HEK293 (cell line): ENCODE data around the gene ZNF438.

Source experiments
- CTCF ChIA-PET: fragments of 350-600 bp; formaldehyde crosslinking; extraction: SDS; loops from one replicate; lab custom pipeline; 2021; ENCODE audit warnings: antibody characterized with exemption; lab: Yijun Ruan, JAX
- POLR2A ChIA-PET: fragments of 300-600 bp; formaldehyde crosslinking; extraction: SDS; loops from one replicate; lab custom pipeline; 2020; ENCODE audit warnings: antibody characterized with exemption, inconsistent platforms; lab: Yijun Ruan, JAX
- H3K27ac ChIP-seq: fragments of 200-500 bp; sonication (Bioruptor generic); 2 replicates; pipeline ENCODE4 v1.5.1; 2014; ENCODE audit warnings: low read depth, low read length, control low read depth, inconsistent platforms; ENCODE audit errors: extremely low read depth
- H3K36me3 ChIP-seq, 2 experiments: fragments of 200-500 bp in 1 of 2; sonication (Bioruptor generic) in 1 of 2; 1 replicate in 1 of 2; 2 replicates in 1 of 2; pipeline ENCODE4 v1.5.1; 2014 to 2017; ENCODE audit warnings: inconsistent platforms in 2 of 2, low read length in 2 of 2; ENCODE audit not compliant: control insufficient read depth in 2 of 2, insufficient read depth in 1 of 2
- H3K4me1 ChIP-seq: fragments of 200-500 bp; sonication (Bioruptor generic); 2 replicates; pipeline ENCODE4 v1.5.1; 2014; ENCODE audit warnings: mild to moderate bottlenecking, low read length, inconsistent platforms; ENCODE audit not compliant: control insufficient read depth, insufficient read depth
- H3K4me3 ChIP-seq: 2 replicates; pipeline ENCODE4 v1.5.1; 2011; ENCODE audit warnings: low read depth, mild to moderate bottlenecking, control low read depth, low read length, moderate library complexity
- H3K9me3 ChIP-seq: fragments of 200-500 bp; sonication (Bioruptor generic); 2 replicates; pipeline ENCODE4 v1.5.1; 2014; ENCODE audit warnings: low read depth, low read length, inconsistent platforms; ENCODE audit not compliant: control insufficient read depth, insufficient read depth
- GLIS2 ChIP-seq: fragments of 450-650 bp; formaldehyde crosslinking; IDR thresholded peaks from 2 replicates; pipeline ENCODE4 v1.5.1; 2016; ENCODE audit warnings: missing biosample characterization, missing genetic modification characterization
- HOXD13 ChIP-seq: sonication (generic); formaldehyde crosslinking; IDR thresholded peaks from 2 replicates; pipeline ENCODE4 v1.8.0; 2022; ENCODE audit warnings: missing genetic modification reagents, borderline replicate concordance
- PBX3 ChIP-seq: sonication (generic); formaldehyde crosslinking; IDR thresholded peaks from 2 replicates; pipeline ENCODE4 v1.8.1; 2022; ENCODE audit warnings: mild to moderate bottlenecking, moderate library complexity, missing genetic modification reagents
- SCRT2 ChIP-seq: fragments of 450-650 bp; formaldehyde crosslinking; IDR thresholded peaks from 2 replicates; pipeline ENCODE4 v1.5.1; 2016; ENCODE audit warnings: missing biosample characterization, missing genetic modification characterization
- SP7 ChIP-seq: fragments of 450-650 bp; formaldehyde crosslinking; IDR thresholded peaks from 2 replicates; pipeline ENCODE4 v1.5.1; 2016; ENCODE audit warnings: missing biosample characterization, missing genetic modification characterization
- ZBTB1 ChIP-seq: fragments of 450-650 bp; formaldehyde crosslinking; IDR thresholded peaks from 2 replicates; pipeline ENCODE4 v1.5.1; 2016; ENCODE audit warnings: missing biosample characterization, missing genetic modification characterization
- ZNF248 ChIP-seq: fragments of 450-650 bp; formaldehyde crosslinking; IDR thresholded peaks from 2 replicates; pipeline ENCODE4 v1.5.1; 2017; ENCODE audit warnings: missing biosample characterization, missing genetic modification characterization
- ZNF280C ChIP-seq: fragments of 450-650 bp; formaldehyde crosslinking; IDR thresholded peaks from 2 replicates; pipeline ENCODE4 v1.5.1; 2016; ENCODE audit warnings: missing biosample characterization, missing genetic modification characterization
- ZNF292 ChIP-seq: fragments of 450-650 bp; formaldehyde crosslinking; IDR thresholded peaks from 2 replicates; pipeline ENCODE4 v1.5.1; 2016; ENCODE audit warnings: low read depth, missing biosample characterization, missing genetic modification characterization, borderline replicate concordance
- ZNF311 ChIP-seq: fragments of 450-650 bp; formaldehyde crosslinking; IDR thresholded peaks from 2 replicates; pipeline ENCODE4 v1.5.1; 2017; ENCODE audit warnings: missing biosample characterization, missing genetic modification characterization, borderline replicate concordance
- ZNF48 ChIP-seq: fragments of 450-650 bp; formaldehyde crosslinking; IDR thresholded peaks from 2 replicates; pipeline ENCODE4 v1.5.1; 2016; ENCODE audit warnings: missing biosample characterization, missing genetic modification characterization
- ZNF501 ChIP-seq: fragments of 450-650 bp; formaldehyde crosslinking; IDR thresholded peaks from 2 replicates; pipeline ENCODE4 v1.5.1; 2016; ENCODE audit warnings: missing biosample characterization, missing genetic modification characterization
- ZNF518A ChIP-seq: fragments of 450-650 bp; formaldehyde crosslinking; conservative IDR thresholded peaks from 2 replicates; pipeline ENCODE4 v1.5.1; 2016; ENCODE audit warnings: low read depth, missing biosample characterization, missing genetic modification characterization
- ZNF521 ChIP-seq: fragments of 450-650 bp; formaldehyde crosslinking; IDR thresholded peaks from 2 replicates; pipeline ENCODE4 v1.5.1; 2017; ENCODE audit warnings: missing biosample characterization, mild to moderate bottlenecking, missing genetic modification characterization
- ZNF571 ChIP-seq: fragments of 450-650 bp; formaldehyde crosslinking; IDR thresholded peaks from 2 replicates; pipeline ENCODE4 v1.5.0; 2017; ENCODE audit warnings: missing biosample characterization, missing genetic modification characterization
- ZNF654 ChIP-seq: fragments of 450-650 bp; formaldehyde crosslinking; IDR thresholded peaks from 2 replicates; pipeline ENCODE4 v1.5.1; 2016; ENCODE audit warnings: low read depth, missing biosample characterization, missing genetic modification characterization
- ZNF776 ChIP-seq: fragments of 450-650 bp; formaldehyde crosslinking; IDR thresholded peaks from 2 replicates; pipeline ENCODE4 v1.5.0; 2017; ENCODE audit warnings: missing biosample characterization, missing genetic modification characterization, borderline replicate concordance
- ZNF843 ChIP-seq: fragments of 450-650 bp; formaldehyde crosslinking; IDR thresholded peaks from 2 replicates; pipeline ENCODE4 v1.5.1; 2016; ENCODE audit warnings: missing biosample characterization, missing genetic modification characterization
- ZXDB ChIP-seq: fragments of 450-650 bp; formaldehyde crosslinking; IDR thresholded peaks from 2 replicates; pipeline ENCODE4 v1.5.1; 2016; ENCODE audit warnings: missing biosample characterization, missing genetic modification characterization
- TF ChIP-seq, protein P1 (sequence below): fragments of 450-650 bp; formaldehyde crosslinking; IDR thresholded peaks from 2 replicates; pipeline ENCODE4 v1.5.1; 2016; ENCODE audit warnings: missing biosample characterization, missing genetic modification characterization
- TF ChIP-seq, protein P2 (sequence below): fragments of 450-650 bp; formaldehyde crosslinking; IDR thresholded peaks from 2 replicates; pipeline ENCODE4 v1.5.1; 2016; ENCODE audit warnings: missing biosample characterization, missing genetic modification characterization
- TF ChIP-seq, protein P3 (sequence below): fragments of 450-650 bp; formaldehyde crosslinking; IDR thresholded peaks from 2 replicates; pipeline ENCODE4 v1.5.1; 2016; ENCODE audit warnings: missing biosample characterization, missing genetic modification characterization, borderline replicate concordance

Gene ZNF438

DNA sequence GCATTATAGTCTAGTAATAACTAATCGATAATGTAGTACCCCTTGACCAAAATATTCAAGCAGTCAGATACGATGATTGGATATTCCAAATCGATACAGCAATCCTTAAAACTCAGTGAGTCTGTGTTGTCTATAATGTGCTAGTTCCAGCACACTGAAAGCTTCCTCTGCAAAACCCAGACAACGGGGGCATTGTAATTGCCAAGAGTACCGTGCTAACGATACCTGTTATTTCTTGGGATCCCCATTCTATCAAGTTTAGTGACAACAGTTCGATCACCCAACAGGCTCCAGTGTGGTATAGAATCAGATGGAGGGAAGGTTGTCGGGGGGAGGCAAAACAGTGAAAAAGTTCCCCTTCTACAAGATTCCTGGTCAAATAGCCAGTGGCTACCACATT, 865 bp downstream of the ZNF438 start (continued):
- no peak for TF ChIP-seq ZNF518A (tag by site-specific recombination)
- TF ChIP-seq ZNF571 (tag by site-specific recombination): no peak
- no peak for TF ChIP-seq ZBTB1 (tag by site-specific recombination)
- no peak for TF ChIP-seq ZNF521 (tag by site-specific recombination)
- TF ChIP-seq ZNF248 (tag by site-specific recombination): no peak
- TF ChIP-seq, protein P1, sequence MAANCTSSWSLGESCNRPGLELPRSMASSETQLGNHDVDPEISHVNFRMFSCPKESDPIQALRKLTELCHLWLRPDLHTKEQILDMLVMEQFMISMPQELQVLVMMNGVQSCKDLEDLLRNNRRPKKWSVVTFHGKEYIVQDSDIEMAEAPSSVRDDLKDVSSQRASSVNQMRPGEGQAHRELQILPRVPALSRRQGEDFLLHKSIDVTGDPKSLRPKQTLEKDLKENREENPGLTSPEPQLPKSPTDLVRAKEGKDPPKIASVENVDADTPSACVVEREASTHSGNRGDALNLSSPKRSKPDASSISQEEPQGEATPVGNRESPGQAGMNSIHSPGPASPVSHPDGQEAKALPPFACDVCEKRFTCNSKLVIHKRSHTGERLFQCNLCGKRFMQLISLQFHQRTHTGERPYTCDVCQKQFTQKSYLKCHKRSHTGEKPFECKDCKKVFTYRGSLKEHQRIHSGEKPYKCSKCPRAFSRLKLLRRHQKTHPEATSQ: no peak
- TF ChIP-seq, protein P2, sequence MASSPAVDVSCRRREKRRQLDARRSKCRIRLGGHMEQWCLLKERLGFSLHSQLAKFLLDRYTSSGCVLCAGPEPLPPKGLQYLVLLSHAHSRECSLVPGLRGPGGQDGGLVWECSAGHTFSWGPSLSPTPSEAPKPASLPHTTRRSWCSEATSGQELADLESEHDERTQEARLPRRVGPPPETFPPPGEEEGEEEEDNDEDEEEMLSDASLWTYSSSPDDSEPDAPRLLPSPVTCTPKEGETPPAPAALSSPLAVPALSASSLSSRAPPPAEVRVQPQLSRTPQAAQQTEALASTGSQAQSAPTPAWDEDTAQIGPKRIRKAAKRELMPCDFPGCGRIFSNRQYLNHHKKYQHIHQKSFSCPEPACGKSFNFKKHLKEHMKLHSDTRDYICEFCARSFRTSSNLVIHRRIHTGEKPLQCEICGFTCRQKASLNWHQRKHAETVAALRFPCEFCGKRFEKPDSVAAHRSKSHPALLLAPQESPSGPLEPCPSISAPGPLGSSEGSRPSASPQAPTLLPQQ (tag by site-specific recombination): no peak

- CTCF ChIA-PET: interaction anchor here (0.7 to 1.1 kb wide), 5 partner anchors 21 to 780 kb away, joined by 3 read pairs; no protein-coding TSS in a partner anchor
- POLR2A ChIA-PET: no interaction called here
- H3K4me1 ChIP-seq: peaks cover 10% of the 10 kb centered on the region; the same call in 1 of the 2 replicates
- H3K27ac ChIP-seq: no peak overlapping the region
- no peaks in the 10 kb centered on the region for H3K36me3 ChIP-seq
- H3K4me3 ChIP-seq: no peak overlapping the region
- H3K9me3 ChIP-seq: no peaks in the 10 kb centered on the region
- TF ChIP-seq HOXD13 (CRISPR knock-in tag) (no peak), ZNF311 (no peak), PBX3 (CRISPR knock-in tag) (no peak), SP7 (peak; percentile 41; the same call in 1 of the 2 replicates), ZNF280C (tag by site-specific recombination) (no peak), ZNF48 (tag by site-specific recombination) (no peak), ZNF501 (tag by site-specific recombination) (no peak), ZNF654 (tag by site-specific recombination) (no peak), ZNF776 (tag by site-specific recombination) (no peak), GLIS2 (tag by site-specific recombination) (no peak), ZXDB (tag by site-specific recombination) (0 out of 2 replicates have a peak, but pooled peaks have one; percentile 23), ZNF843 (tag by site-specific recombination) (0 out of 2 replicates have a peak, but pooled peaks have one; percentile 37), SCRT2 (tag by site-specific recombination) (no peak), ZNF292 (tag by site-specific recombination) (no peak)
- TF ChIP-seq, protein P3, sequence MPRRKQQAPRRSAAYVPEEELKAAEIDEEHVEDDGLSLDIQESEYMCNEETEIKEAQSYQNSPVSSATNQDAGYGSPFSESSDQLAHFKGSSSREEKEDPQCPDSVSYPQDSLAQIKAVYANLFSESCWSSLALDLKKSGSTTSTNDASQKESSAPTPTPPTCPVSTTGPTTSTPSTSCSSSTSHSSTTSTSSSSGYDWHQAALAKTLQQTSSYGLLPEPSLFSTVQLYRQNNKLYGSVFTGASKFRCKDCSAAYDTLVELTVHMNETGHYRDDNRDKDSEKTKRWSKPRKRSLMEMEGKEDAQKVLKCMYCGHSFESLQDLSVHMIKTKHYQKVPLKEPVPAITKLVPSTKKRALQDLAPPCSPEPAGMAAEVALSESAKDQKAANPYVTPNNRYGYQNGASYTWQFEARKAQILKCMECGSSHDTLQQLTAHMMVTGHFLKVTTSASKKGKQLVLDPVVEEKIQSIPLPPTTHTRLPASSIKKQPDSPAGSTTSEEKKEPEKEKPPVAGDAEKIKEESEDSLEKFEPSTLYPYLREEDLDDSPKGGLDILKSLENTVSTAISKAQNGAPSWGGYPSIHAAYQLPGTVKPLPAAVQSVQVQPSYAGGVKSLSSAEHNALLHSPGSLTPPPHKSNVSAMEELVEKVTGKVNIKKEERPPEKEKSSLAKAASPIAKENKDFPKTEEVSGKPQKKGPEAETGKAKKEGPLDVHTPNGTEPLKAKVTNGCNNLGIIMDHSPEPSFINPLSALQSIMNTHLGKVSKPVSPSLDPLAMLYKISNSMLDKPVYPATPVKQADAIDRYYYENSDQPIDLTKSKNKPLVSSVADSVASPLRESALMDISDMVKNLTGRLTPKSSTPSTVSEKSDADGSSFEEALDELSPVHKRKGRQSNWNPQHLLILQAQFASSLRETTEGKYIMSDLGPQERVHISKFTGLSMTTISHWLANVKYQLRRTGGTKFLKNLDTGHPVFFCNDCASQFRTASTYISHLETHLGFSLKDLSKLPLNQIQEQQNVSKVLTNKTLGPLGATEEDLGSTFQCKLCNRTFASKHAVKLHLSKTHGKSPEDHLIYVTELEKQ (tag by site-specific recombination): 0 out of 2 replicates have a peak, but pooled peaks have one; percentile 11
These were observed 1.4 kb downstream of the ZNF438 start for GRCh38 chr10:31030260-31030659.
